GM12878 (cell line): Measurements from ENCODE around the gene PLTP. TPM values are rescaled to one million over a fixed set of nuclear protein-coding genes. Genes with fewer than 3 reads are reported as not detected.
A peak's percentile ranks its signal among the peaks of the same experiment; 100 is the strongest.

Source experiments
- ATF3 ChIP-seq: IDR thresholded peaks from 2 replicates; pipeline ENCODE4 v1.6.1; 2011; ENCODE audit warnings: low read depth, mild to moderate bottlenecking, low read length, moderate library complexity, borderline replicate concordance; ENCODE audit errors: extremely low read depth
- BACH1 ChIP-seq: fragments of 450-650 bp; IDR thresholded peaks from 2 replicates; pipeline ENCODE4 v1.6.1; 2017; ENCODE audit warnings: mild to moderate bottlenecking, borderline replicate concordance
- BRCA1 ChIP-seq: IDR thresholded peaks from 2 replicates; pipeline ENCODE4 v1.6.1; 2011; ENCODE audit warnings: low read depth, low read length, improper control_type of control experiment
- CBX5 ChIP-seq: sonication (generic); IDR thresholded peaks from 2 replicates; pipeline ENCODE4 v1.6.1; 2016; ENCODE audit warnings: low read depth, moderate library complexity, mild to moderate bottlenecking, inconsistent platforms
- EED ChIP-seq: sonication (generic); IDR thresholded peaks from 2 replicates; pipeline ENCODE4 v1.6.1; 2016; ENCODE audit warnings: antibody characterized with exemption, low read depth
- EZH2 ChIP-seq: IDR thresholded peaks from 2 replicates; pipeline ENCODE4 v1.6.1; 2012; ENCODE audit warnings: low read depth, mild to moderate bottlenecking, control low read depth, inconsistent platforms, low read length, borderline replicate concordance; ENCODE audit not compliant: control insufficient read depth
- FOS ChIP-seq: IDR thresholded peaks from 3 replicates; pipeline ENCODE4 v1.6.1; 2011; ENCODE audit warnings: borderline replicate concordance; ENCODE audit not compliant: insufficient read length; ENCODE audit errors: extremely low read depth
- HDAC2 ChIP-seq: fragments of 200-600 bp; sonication (generic); IDR thresholded peaks from 2 replicates; pipeline ENCODE4 v1.6.1; 2017
- KDM1A ChIP-seq: fragments of 200-600 bp; sonication (generic); IDR thresholded peaks from 2 replicates; pipeline ENCODE4 v1.6.1; 2016; ENCODE audit warnings: borderline replicate concordance
- MEF2B ChIP-seq: fragments of 450-650 bp; IDR thresholded peaks from 2 replicates; pipeline ENCODE4 v1.6.1; 2018; ENCODE audit warnings: mild to moderate bottlenecking, moderate library complexity; ENCODE audit not compliant: partially characterized antibody, poor library complexity, severe bottlenecking
- RBBP5 ChIP-seq: fragments of 200-600 bp; sonication (generic); conservative IDR thresholded peaks from 2 replicates; pipeline ENCODE4 v1.6.1; 2016
- RUNX3 ChIP-seq: IDR thresholded peaks from 2 replicates; pipeline ENCODE4 v1.6.1; 2012; ENCODE audit warnings: low read length, inconsistent platforms
- SIN3A ChIP-seq: IDR thresholded peaks from 2 replicates; pipeline ENCODE4 v1.6.1; 2012; ENCODE audit warnings: low read depth, low read length, improper control_type of control experiment
- SP1 ChIP-seq: IDR thresholded peaks from one replicate; pipeline ENCODE4 v1.6.1; 2011; ENCODE audit warnings: low read depth, low read length
- SREBF1 ChIP-seq: IDR thresholded peaks from 2 replicates; pipeline ENCODE4 v1.6.1; 2012; ENCODE audit warnings: mild to moderate bottlenecking, low read length
- SUZ12 ChIP-seq: fragments of 200-600 bp; sonication (generic); IDR thresholded peaks from one replicate; pipeline ENCODE4 v1.6.1; 2018; ENCODE audit warnings: antibody characterized with exemption, mild to moderate bottlenecking; ENCODE audit not compliant: unreplicated experiment
- ZNF217 ChIP-seq: fragments of 450-650 bp; IDR thresholded peaks from 2 replicates; pipeline ENCODE4 v1.6.1; 2017; ENCODE audit warnings: antibody characterized with exemption, mild to moderate bottlenecking
- ZNF274 ChIP-seq: IDR thresholded peaks from one replicate; pipeline ENCODE4 v1.8.0; 2011; ENCODE audit not compliant: insufficient read length, insufficient read depth
- polyA plus RNA-seq, 11 experiments: library from polyadenylated mRNA; depleted of rRNA in 4 of 11; unstranded in 6 of 11; stranded (reverse) in 5 of 11; fragments of >200 nt; fragmentation: Nextera tagmentation in 4 of 11; fragmentation: Illumina TruSeq in 1 of 11; extraction: Ambion mirVana in 4 of 11; extraction: Trizol in 1 of 11; gene quantifications; 1 replicate in 1 of 11; 2 replicates in 10 of 11; pipeline versions ENCODE4 v1.2.1 to v1.2.3, GENCODE V29; 2011 to 2016; ENCODE audit warnings: inconsistent platforms in 2 of 11, missing spikeins in 2 of 11, low read depth in 1 of 11
- total RNA-seq, 4 experiments: library from RNA; depleted of rRNA in 3 of 4; stranded (reverse); fragments of >200 nt in 3 of 4; fragmentation: Illumina TruSeq in 1 of 4; extraction: Trizol in 1 of 4; gene quantifications; 2 replicates each; pipeline versions ENCODE4 v1.2.1 to v1.2.3, GENCODE V29; 2013 to 2021
- TF ChIP-seq, protein P1 (sequence below): IDR thresholded peaks from 2 replicates; pipeline ENCODE4 v1.6.1; 2011; ENCODE audit warnings: borderline replicate concordance, low read depth, mild to moderate bottlenecking, moderate library complexity, mixed read lengths, low read length; ENCODE audit not compliant: insufficient read depth; ENCODE audit errors: extremely low read length
- TF ChIP-seq, protein P2 (sequence below): fragments of 450-650 bp; formaldehyde crosslinking; IDR thresholded peaks from 2 replicates; pipeline ENCODE4 v1.5.0; 2022; ENCODE audit warnings: mild to moderate bottlenecking, missing genetic modification characterization
- TF ChIP-seq, protein P3 (sequence below): fragments of 450-650 bp; IDR thresholded peaks from 2 replicates; pipeline ENCODE4 v1.6.1; 2016; ENCODE audit warnings: mild to moderate bottlenecking
- TF ChIP-seq, protein P4 (sequence below): IDR thresholded peaks from 2 replicates; pipeline ENCODE4 v1.6.1; 2011; ENCODE audit warnings: low read depth, low read length, improper control_type of control experiment, borderline replicate concordance

PLTP gene
- total and polyA plus RNA-seq, 10 of the 15 experiments (the other 5 are each of a cell fraction or from before 2014, with no cell fraction given): 1.6 to 17.0 (median 7.6) TPM

DNA sequence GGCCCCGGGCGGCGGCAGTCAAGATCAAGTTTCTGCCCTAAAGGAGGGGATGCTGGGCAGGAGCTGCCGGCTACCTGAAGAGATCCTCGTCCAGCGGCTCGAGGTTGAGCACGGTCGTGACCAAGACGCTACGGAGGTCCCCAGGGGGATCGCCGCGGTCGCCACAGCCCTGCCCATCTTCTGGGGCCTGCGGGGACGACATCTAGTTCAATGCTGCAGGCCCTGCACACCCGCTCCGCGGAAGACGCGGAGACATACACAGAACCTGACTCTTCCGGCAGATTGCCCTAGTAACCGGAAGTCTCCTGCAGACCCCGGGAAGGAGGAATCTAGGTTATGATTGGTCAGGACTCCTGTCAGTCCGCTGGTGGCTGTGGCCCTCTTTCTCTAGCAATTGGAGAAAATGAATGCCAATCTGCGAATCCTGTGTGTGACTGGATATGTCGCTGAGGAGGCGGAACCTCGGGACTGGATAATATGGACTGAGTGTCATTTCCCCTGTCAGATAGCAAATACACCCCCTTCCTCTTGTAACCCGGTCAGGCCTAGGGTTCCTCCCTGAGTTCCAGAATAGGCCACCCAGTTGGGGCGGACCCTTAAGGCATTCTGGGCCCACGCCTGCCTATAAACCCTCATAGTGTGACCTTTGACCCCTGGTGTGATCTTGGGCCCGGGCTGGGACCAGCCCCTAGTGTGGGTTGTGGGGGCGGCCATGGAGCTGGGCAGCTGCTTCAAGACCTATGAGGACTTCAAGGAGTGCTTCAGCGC lies 54.7 kb downstream of the PLTP start, which contains the start of the genes ACOT8 and ZSWIM3 (continued):
- TF ChIP-seq, protein P1, sequence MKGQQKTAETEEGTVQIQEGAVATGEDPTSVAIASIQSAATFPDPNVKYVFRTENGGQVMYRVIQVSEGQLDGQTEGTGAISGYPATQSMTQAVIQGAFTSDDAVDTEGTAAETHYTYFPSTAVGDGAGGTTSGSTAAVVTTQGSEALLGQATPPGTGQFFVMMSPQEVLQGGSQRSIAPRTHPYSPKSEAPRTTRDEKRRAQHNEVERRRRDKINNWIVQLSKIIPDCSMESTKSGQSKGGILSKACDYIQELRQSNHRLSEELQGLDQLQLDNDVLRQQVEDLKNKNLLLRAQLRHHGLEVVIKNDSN: no peak
- TF ChIP-seq EZH2 (no peak), HDAC2 (no peak), ZNF274 (no peak), SIN3A (peak; percentile 86), SREBF1 (peak; percentile 44; the same call in 1 of the 2 replicates), SP1 (peak; percentile 100), BRCA1 (no peak), FOS (peak; percentile 97), SUZ12 (no peak), RBBP5 (no peak), ATF3 (no peak), MEF2B (no peak), EED (no peak), CBX5 (no peak), RUNX3 (peak; percentile 20), BACH1 (peak; percentile 24; the same call in 1 of the 2 replicates), KDM1A (no peak), ZNF217 (no peak)
- TF ChIP-seq, protein P2, sequence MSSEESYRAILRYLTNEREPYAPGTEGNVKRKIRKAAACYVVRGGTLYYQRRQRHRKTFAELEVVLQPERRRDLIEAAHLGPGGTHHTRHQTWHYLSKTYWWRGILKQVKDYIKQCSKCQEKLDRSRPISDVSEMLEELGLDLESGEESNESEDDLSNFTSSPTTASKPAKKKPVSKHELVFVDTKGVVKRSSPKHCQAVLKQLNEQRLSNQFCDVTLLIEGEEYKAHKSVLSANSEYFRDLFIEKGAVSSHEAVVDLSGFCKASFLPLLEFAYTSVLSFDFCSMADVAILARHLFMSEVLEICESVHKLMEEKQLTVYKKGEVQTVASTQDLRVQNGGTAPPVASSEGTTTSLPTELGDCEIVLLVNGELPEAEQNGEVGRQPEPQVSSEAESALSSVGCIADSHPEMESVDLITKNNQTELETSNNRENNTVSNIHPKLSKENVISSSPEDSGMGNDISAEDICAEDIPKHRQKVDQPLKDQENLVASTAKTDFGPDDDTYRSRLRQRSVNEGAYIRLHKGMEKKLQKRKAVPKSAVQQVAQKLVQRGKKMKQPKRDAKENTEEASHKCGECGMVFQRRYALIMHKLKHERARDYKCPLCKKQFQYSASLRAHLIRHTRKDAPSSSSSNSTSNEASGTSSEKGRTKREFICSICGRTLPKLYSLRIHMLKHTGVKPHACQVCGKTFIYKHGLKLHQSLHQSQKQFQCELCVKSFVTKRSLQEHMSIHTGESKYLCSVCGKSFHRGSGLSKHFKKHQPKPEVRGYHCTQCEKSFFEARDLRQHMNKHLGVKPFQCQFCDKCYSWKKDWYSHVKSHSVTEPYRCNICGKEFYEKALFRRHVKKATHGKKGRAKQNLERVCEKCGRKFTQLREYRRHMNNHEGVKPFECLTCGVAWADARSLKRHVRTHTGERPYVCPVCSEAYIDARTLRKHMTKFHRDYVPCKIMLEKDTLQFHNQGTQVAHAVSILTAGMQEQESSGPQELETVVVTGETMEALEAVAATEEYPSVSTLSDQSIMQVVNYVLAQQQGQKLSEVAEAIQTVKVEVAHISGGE: no peak
- TF ChIP-seq, protein P3, sequence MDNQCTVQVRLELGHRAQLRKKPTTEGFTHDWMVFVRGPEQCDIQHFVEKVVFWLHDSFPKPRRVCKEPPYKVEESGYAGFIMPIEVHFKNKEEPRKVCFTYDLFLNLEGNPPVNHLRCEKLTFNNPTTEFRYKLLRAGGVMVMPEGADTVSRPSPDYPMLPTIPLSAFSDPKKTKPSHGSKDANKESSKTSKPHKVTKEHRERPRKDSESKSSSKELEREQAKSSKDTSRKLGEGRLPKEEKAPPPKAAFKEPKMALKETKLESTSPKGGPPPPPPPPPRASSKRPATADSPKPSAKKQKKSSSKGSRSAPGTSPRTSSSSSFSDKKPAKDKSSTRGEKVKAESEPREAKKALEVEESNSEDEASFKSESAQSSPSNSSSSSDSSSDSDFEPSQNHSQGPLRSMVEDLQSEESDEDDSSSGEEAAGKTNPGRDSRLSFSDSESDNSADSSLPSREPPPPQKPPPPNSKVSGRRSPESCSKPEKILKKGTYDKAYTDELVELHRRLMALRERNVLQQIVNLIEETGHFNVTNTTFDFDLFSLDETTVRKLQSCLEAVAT: no peak
- TF ChIP-seq, protein P4, sequence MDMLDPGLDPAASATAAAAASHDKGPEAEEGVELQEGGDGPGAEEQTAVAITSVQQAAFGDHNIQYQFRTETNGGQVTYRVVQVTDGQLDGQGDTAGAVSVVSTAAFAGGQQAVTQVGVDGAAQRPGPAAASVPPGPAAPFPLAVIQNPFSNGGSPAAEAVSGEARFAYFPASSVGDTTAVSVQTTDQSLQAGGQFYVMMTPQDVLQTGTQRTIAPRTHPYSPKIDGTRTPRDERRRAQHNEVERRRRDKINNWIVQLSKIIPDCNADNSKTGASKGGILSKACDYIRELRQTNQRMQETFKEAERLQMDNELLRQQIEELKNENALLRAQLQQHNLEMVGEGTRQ: no peak
